Measurements from ENCODE around the gene PGBD2. TPM values are rescaled to one million over a fixed set of nuclear protein-coding genes. Genes with fewer than 3 reads are reported as not detected.
"Not testable (repeated sequence)": the region's sequence is repeated elsewhere in the genome, so short reads cannot be mapped to it uniquely, and the experiment has no call there.

The PGBD2 gene
- total and polyA plus RNA-seq, 2 of the 13 experiments (the other 11 are each of a cell fraction or from before 2014, with no cell fraction given): 6.0 to 7.4 TPM

GRCh38 chr1:248886237-248886895 lies 19.7 kb upstream of the PGBD2 start:
- H3K4me2 ChIP-seq (ENCODE audit: low read depth, low read length): no peak overlapping the region
- no peak overlapping the region for H3K4me3 ChIP-seq (replicated peaks in 1 of 3; ENCODE audit: insufficient read depth in 1 of 3, low read depth in 2 of 3, low read length in 3 of 3)
- intact Hi-C loops (cut with micrococcal nuclease; ENCODE audit: unreplicated experiment) (no loop called here), in situ Hi-C loops (cut with HindIII; ENCODE audit: extremely low pct_ligation_motif_present, low pct_unique_long_range_greater_than_20kb) (no loop called here)
- no TSS peak for BruUV-seq (replicated peaks)
- 17% methylated on average over 1 of the region's 1 CpG for WGBS (ENCODE audit: low lambda C conversion rate)
- ChIA-PET CTCF (ENCODE audit: low intra/inter-chr PET ratio, low total read pairs) (no interaction called here), POLR2A (no interaction called here)
- H3K36me3 ChIP-seq (replicated peaks in 1 of 2; ENCODE audit: control insufficient read depth in 1 of 2, insufficient read depth in 2 of 2, low read length in 2 of 2): no peaks in the 10 kb centered on the region
- FAIRE-seq (no peak), ATAC-seq (no peak), DNase-seq (ENCODE audit: low spot score) (no peak)
- H3K27ac ChIP-seq (ENCODE audit: extremely low read length, insufficient read depth, low read length): no peak overlapping the region
- TF ChIP-seq ZSCAN29 (CRISPR knock-in tag; conservative IDR thresholded peaks at IDR 0.05): no peak
- no peak for TF ChIP-seq HMGXB4 (CRISPR knock-in tag; IDR thresholded peaks at IDR 0.05; ENCODE audit: borderline replicate concordance in 1 of 2, low read depth in 1 of 2)
- no peak for TF ChIP-seq AKAP8 (CRISPR knock-in tag; IDR thresholded peaks at IDR 0.05)
- TF ChIP-seq ZNF230 (CRISPR knock-in tag; IDR thresholded peaks at IDR 0.05): no peak
- no peak for TF ChIP-seq BHLHE40 (IDR thresholded peaks at IDR 0.05; ENCODE audit: low read length)
- TF ChIP-seq MTF1 (CRISPR knock-in tag; IDR thresholded peaks at IDR 0.05): no peak
- no peak for TF ChIP-seq IRF9 (CRISPR knock-in tag; IDR thresholded peaks at IDR 0.05; ENCODE audit: borderline replicate concordance)
- no peak for TF ChIP-seq ZNF792 (CRISPR knock-in tag; IDR thresholded peaks at IDR 0.05)
- no peak for TF ChIP-seq ZNF160 (CRISPR knock-in tag; IDR thresholded peaks at IDR 0.05)
- no peak for TF ChIP-seq ZMAT5 (CRISPR knock-in tag; IDR thresholded peaks at IDR 0.05; ENCODE audit: borderline replicate concordance, low read depth)
- no peak for TF ChIP-seq ZNF513 (CRISPR knock-in tag; conservative IDR thresholded peaks at IDR 0.05)
- TF ChIP-seq ZNF784 (CRISPR knock-in tag; IDR thresholded peaks at IDR 0.05; ENCODE audit: borderline replicate concordance): no peak
- no peaks in the 10 kb centered on the region for H3K9me3 ChIP-seq (ENCODE audit: low read length)
- no peak overlapping the region for H2AFZ ChIP-seq (ENCODE audit: low read length)
- H3K9ac ChIP-seq (ENCODE audit: insufficient read depth, low read depth, low read length): no peak overlapping the region
- H3K4me1 ChIP-seq (ENCODE audit: insufficient read depth, low read length): no peaks in the 10 kb centered on the region
- no peaks in the 10 kb centered on the region for H3K79me2 ChIP-seq (ENCODE audit: insufficient read depth, low read length)
- no peaks in the 10 kb centered on the region; a peak in 1 of 5 replicates for H3K27me3 ChIP-seq (ENCODE audit: control insufficient read depth in 1 of 2, insufficient read depth in 2 of 2, low read length in 2 of 2)
- H4K20me1 ChIP-seq (ENCODE audit: insufficient read depth, low read length): no peaks in the 10 kb centered on the region

- 58% methylated on average over 10 of the region's 10 CpGs for WGBS (ENCODE audit: low lambda C conversion rate)
These were observed 16.2 kb upstream of the PGBD2 start for GRCh38 chr1:248889914-248890243.

More at GRCh38 chr1:248889914-248890243, 16.2 kb upstream of the PGBD2 start:
- DNase-seq (ENCODE audit: low spot score); BruUV-seq (replicated peaks); H3K9me3 ChIP-seq (ENCODE audit: low read length); H2AFZ ChIP-seq (ENCODE audit: low read length); H3K79me2 ChIP-seq (ENCODE audit: insufficient read depth, low read length); H3K4me2 ChIP-seq (ENCODE audit: low read depth, low read length); H3K9ac ChIP-seq (ENCODE audit: insufficient read depth, low read depth, low read length); H3K36me3 ChIP-seq (replicated peaks in 1 of 2; ENCODE audit: control insufficient read depth in 1 of 2, insufficient read depth in 2 of 2, low read length in 2 of 2); CTCF ChIA-PET (ENCODE audit: low intra/inter-chr PET ratio, low total read pairs); H3K4me1 ChIP-seq (ENCODE audit: insufficient read depth, low read length); H3K27me3 ChIP-seq (ENCODE audit: control insufficient read depth in 1 of 2, insufficient read depth in 2 of 2, low read length in 2 of 2); H3K27ac ChIP-seq (ENCODE audit: extremely low read length, insufficient read depth, low read length); intact Hi-C loops (cut with micrococcal nuclease; ENCODE audit: unreplicated experiment); FAIRE-seq; ATAC-seq; H3K4me3 ChIP-seq (replicated peaks in 1 of 3; ENCODE audit: insufficient read depth in 1 of 3, low read depth in 2 of 3, low read length in 3 of 3); in situ Hi-C loops (cut with HindIII; ENCODE audit: extremely low pct_ligation_motif_present, low pct_unique_long_range_greater_than_20kb); H4K20me1 ChIP-seq (ENCODE audit: insufficient read depth, low read length): not testable (repeated sequence)
- POLR2A ChIA-PET: interaction anchor here (1.1 kb wide), 1 partner anchor 16 kb away, joined by 3 read pairs; the partner anchor contains the start of gene PGBD2

All from HepG2 (cell line).